ENCODE measurements around the gene ANKH. TPM values are rescaled to one million over a fixed set of nuclear protein-coding genes. Genes with fewer than 3 reads are reported as not detected.

The ANKH gene
- total RNA-seq, 1 donor from 2014 or later = 10.3 TPM

DNA sequence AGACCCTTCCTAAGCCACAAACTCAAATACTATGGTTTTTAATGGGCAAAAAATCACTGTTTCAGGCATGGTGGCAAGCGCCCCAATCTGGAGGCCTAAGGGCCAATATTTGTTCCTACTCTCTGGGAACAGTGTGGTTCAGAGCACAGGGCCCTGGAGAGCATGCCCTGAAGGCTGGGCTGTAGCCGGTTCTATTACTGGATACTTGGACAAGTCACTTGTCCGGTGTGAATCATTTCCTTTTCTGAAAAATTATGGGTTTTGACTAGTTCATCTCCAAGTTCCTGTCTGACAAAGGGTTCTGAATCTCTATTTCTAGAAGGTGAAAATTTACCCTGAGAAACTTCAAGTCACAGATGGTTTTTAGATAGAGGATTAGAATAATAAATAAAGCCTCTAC is 132.0 kb downstream of the ANKH start:
- no peak for DNase-seq (ENCODE audit: low read depth)
- TF ChIP-seq, protein P1, sequence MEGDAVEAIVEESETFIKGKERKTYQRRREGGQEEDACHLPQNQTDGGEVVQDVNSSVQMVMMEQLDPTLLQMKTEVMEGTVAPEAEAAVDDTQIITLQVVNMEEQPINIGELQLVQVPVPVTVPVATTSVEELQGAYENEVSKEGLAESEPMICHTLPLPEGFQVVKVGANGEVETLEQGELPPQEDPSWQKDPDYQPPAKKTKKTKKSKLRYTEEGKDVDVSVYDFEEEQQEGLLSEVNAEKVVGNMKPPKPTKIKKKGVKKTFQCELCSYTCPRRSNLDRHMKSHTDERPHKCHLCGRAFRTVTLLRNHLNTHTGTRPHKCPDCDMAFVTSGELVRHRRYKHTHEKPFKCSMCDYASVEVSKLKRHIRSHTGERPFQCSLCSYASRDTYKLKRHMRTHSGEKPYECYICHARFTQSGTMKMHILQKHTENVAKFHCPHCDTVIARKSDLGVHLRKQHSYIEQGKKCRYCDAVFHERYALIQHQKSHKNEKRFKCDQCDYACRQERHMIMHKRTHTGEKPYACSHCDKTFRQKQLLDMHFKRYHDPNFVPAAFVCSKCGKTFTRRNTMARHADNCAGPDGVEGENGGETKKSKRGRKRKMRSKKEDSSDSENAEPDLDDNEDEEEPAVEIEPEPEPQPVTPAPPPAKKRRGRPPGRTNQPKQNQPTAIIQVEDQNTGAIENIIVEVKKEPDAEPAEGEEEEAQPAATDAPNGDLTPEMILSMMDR (conservative IDR thresholded peaks at IDR 0.05; ENCODE audit: low read depth, low read length) = no peak
- H3K4me3 ChIP-seq (ENCODE audit: low read depth, low read length) = no peak overlapping the region

DNA sequence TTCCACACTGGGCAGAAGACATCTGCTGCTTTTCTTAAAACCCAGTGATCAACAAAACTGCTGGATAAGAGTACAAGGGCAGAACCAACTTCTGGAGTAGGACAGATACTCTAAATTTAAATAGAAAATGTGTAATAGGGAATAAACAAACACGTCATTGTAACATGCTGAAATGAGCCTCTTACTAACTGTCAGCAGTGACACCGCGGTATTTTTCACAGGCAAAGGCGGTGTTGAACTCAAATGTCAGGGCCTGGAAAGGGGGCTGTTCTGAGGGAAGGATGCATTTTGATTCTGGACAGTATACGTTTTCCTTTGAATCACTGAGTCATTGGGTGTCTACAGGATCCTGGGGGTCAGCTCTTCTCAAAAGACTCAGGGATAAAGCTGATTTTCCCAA is 133.5 kb downstream of the ANKH start:
- TF ChIP-seq, protein P1 (conservative IDR thresholded peaks at IDR 0.05; ENCODE audit: low read depth, low read length) = no peak
- H3K4me3 ChIP-seq (ENCODE audit: low read depth, low read length) = no peak overlapping the region

DNA sequence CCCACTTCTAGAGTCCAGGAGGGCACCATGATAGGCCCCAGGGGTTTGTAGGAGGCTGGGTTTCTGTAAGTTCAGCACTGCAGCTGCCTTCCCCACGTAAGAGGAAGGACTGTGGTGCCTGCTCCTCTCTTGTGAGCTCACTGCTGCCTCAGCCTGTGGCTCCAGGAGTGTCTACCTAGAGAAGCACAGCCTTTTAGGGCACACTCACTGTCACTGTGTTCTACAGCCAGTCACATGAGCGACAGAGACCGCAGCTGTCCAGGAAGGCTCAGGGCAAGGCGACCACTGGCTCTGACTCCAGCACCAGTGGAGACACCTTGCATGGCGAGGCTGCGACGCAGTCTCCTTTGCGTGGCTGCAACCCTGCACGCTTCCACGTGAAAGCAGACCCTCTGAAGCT is 134.3 kb downstream of the ANKH start:
- DNase-seq (ENCODE audit: low read depth) = no peak
- H3K4me3 ChIP-seq (ENCODE audit: low read depth, low read length) = no peak overlapping the region
- TF ChIP-seq, protein P1 (conservative IDR thresholded peaks at IDR 0.05; ENCODE audit: low read depth, low read length) = no peak

More for the DNA sequence above, 133.5 kb downstream of the ANKH start:
- no peak for DNase-seq (ENCODE audit: low read depth)

DNA sequence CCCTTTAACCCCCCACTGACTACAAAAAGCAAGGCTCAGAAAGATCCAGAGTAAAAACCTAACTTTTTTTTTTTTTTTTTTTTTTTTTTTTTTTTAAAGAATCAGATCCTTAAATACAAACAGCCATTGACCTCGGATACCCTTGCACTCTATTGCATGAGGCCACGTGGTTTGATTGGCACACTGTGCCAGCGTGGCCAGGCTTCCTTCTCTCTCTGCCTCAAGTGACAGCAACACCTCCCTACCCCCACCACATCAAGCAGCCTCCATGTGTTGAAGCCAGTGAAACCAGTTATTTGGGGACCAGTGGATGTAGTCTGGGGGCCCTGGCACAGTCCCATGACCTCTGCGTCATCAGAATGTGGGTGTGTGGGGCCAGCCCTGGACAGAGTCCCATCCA is 135.6 kb downstream of the ANKH start:
- no peak overlapping the region for H3K4me3 ChIP-seq (ENCODE audit: low read depth, low read length)
- TF ChIP-seq, protein P1 (conservative IDR thresholded peaks at IDR 0.05; ENCODE audit: low read depth, low read length) = no peak
- no peak for DNase-seq (ENCODE audit: low read depth)

DNA sequence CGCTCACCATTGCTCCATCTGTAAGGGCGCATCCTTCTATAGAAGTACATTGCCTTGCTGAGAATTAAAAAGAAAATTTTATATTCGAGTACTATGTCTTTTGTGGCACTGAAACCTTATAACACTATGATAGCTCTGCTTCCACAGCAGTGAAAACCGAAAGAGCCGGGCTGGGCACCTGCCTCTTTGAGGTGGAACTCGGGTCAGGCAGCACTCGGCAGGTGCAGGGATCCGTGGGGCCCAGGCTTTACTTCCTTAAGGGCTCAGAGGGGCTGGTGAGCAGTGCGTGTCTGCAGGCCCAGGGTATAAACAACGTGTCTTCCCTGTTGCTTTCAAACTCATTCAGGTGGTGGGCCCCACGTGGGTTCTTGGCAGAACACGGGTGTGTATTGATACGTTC is 137.2 kb downstream of the ANKH start:
- TF ChIP-seq, protein P1 (conservative IDR thresholded peaks at IDR 0.05; ENCODE audit: low read depth, low read length) = no peak
- H3K4me3 ChIP-seq (ENCODE audit: low read depth, low read length) = no peak overlapping the region
- DNase-seq (ENCODE audit: low read depth) = no peak

DNA sequence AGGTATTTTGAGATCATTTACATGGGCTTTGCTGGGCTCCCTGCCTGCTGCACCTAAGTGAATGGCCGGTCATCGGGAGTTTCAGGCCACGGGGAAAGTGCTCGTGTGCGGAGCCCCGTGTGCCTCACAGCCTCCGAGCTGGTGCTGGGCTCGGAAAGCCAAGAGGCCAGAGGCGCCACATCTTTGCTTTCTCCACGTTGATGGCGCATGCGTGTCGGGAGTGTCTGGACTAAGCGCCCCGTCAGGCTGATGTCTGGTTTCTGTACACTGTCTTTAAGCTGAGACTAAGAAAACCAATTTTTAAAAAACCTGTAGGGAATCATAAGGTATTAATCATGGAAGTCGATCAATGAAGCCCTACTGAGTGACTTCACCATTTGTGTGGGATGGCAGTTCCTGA is 137.9 kb downstream of the ANKH start:
- no peak overlapping the region for H3K4me3 ChIP-seq (ENCODE audit: low read depth, low read length)
- DNase-seq (ENCODE audit: low read depth) = no peak
- TF ChIP-seq, protein P1 (conservative IDR thresholded peaks at IDR 0.05; ENCODE audit: low read depth, low read length) = no peak

DNA sequence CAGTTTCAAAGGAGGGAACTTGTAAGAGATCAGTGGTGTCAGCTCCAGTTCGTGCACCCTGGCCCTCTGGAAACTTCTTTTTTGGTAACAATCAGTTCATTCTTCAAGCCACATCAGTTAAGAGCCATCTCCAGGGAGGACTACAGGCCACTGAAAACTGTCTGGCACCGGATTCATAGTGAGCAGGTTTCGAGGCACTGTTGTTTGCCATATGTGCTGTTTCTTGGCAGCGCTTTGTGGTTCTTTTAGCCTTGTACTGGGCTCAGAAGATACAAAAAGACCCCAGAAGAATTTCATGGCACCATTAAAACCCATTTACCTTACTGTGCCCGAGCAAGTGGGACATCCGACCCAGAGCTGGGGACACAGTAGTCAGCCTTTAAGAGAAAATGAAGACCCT is 138.6 kb downstream of the ANKH start:
- no peak for DNase-seq (ENCODE audit: low read depth)
- TF ChIP-seq, protein P1 (conservative IDR thresholded peaks at IDR 0.05; ENCODE audit: low read depth, low read length) = no peak
- H3K4me3 ChIP-seq (ENCODE audit: low read depth, low read length) = no peak overlapping the region

Measured in epithelial cell of proximal tubule (primary cell).